HEK293 (cell line): ENCODE results near the gene PAX6.

ENCODE experiments used
- KLF10 ChIP-seq: fragments of 450-650 bp; IDR thresholded peaks from 2 replicates; pipeline ENCODE4 v1.5.1; 2018; ENCODE audit warnings: missing biosample characterization, mild to moderate bottlenecking, missing genetic modification characterization
- PBX3 ChIP-seq: sonication (generic); formaldehyde crosslinking; IDR thresholded peaks from 2 replicates; pipeline ENCODE4 v1.8.1; 2022; ENCODE audit warnings: mild to moderate bottlenecking, moderate library complexity, missing genetic modification reagents
- ZBTB10 ChIP-seq: fragments of 450-650 bp; formaldehyde crosslinking; IDR thresholded peaks from 2 replicates; pipeline ENCODE4 v1.5.1; 2016; ENCODE audit warnings: missing biosample characterization, missing genetic modification characterization
- ZNF707 ChIP-seq: fragments of 450-650 bp; formaldehyde crosslinking; IDR thresholded peaks from 2 replicates; pipeline ENCODE4 v1.5.1; 2016; ENCODE audit warnings: missing biosample characterization, missing genetic modification characterization
- ZNF776 ChIP-seq: fragments of 450-650 bp; formaldehyde crosslinking; IDR thresholded peaks from 2 replicates; pipeline ENCODE4 v1.5.0; 2017; ENCODE audit warnings: missing biosample characterization, missing genetic modification characterization, borderline replicate concordance
- TF ChIP-seq, protein P1 (sequence below): fragments of 450-650 bp; formaldehyde crosslinking; IDR thresholded peaks from 2 replicates; pipeline ENCODE4 v1.5.1; 2016; ENCODE audit warnings: missing biosample characterization, missing genetic modification characterization
- TF ChIP-seq, protein P2 (sequence below): fragments of 450-650 bp; formaldehyde crosslinking; optimal IDR thresholded peaks from 2 replicates; pipeline ENCODE3; 2016; ENCODE audit warnings: missing biosample characterization, mild to moderate bottlenecking, missing genetic modification characterization
- TF ChIP-seq, protein P3 (sequence below): fragments of 450-650 bp; formaldehyde crosslinking; IDR thresholded peaks from 2 replicates; pipeline ENCODE4 v1.5.1; 2016; ENCODE audit warnings: missing biosample characterization, missing genetic modification characterization

DNA sequence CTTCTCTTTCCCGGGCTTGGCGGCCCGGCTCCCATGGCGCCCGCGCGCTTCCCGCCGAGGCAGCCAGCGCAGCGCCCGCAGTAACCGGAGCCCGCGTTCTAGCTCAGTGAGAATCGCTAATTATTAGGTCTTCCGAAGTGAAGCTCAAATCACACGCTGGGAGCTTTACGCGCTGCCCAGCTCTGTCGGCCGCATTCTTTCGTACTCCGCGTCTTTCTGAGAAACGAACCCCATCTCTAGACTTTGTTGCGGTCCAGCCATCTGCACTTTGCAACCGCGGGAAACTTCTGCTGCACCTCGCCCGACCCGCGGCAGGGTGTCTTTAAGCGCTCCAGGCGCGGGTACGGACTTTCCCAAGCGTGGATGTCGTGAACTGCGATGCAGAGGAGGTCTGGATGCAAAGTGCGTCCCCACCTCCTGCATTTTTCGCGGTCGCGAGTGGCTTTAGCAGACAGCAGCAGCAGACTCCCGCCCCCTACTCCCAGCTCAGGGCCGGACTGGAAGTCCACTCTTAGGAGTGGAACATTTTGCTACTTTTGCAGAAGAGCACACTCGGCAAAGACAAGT lies 6.0 kb upstream of the PAX6 start:
- TF ChIP-seq ZBTB10 (tag by site-specific recombination): no peak; the same call in 1 of the 2 replicates
- no peak for TF ChIP-seq PBX3 (CRISPR knock-in tag)
- TF ChIP-seq, protein P1, sequence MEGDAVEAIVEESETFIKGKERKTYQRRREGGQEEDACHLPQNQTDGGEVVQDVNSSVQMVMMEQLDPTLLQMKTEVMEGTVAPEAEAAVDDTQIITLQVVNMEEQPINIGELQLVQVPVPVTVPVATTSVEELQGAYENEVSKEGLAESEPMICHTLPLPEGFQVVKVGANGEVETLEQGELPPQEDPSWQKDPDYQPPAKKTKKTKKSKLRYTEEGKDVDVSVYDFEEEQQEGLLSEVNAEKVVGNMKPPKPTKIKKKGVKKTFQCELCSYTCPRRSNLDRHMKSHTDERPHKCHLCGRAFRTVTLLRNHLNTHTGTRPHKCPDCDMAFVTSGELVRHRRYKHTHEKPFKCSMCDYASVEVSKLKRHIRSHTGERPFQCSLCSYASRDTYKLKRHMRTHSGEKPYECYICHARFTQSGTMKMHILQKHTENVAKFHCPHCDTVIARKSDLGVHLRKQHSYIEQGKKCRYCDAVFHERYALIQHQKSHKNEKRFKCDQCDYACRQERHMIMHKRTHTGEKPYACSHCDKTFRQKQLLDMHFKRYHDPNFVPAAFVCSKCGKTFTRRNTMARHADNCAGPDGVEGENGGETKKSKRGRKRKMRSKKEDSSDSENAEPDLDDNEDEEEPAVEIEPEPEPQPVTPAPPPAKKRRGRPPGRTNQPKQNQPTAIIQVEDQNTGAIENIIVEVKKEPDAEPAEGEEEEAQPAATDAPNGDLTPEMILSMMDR: no peak
- TF ChIP-seq, protein P2, sequence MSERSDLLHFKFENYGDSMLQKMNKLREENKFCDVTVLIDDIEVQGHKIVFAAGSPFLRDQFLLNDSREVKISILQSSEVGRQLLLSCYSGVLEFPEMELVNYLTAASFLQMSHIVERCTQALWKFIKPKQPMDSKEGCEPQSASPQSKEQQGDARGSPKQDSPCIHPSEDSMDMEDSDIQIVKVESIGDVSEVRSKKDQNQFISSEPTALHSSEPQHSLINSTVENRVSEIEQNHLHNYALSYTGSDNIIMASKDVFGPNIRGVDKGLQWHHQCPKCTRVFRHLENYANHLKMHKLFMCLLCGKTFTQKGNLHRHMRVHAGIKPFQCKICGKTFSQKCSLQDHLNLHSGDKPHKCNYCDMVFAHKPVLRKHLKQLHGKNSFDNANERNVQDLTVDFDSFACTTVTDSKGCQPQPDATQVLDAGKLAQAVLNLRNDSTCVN: peak; percentile 63
- TF ChIP-seq KLF10 (tag by site-specific recombination): no peak
- TF ChIP-seq ZNF707 (tag by site-specific recombination): no peak
- TF ChIP-seq ZNF776 (tag by site-specific recombination): no peak
- TF ChIP-seq, protein P3, sequence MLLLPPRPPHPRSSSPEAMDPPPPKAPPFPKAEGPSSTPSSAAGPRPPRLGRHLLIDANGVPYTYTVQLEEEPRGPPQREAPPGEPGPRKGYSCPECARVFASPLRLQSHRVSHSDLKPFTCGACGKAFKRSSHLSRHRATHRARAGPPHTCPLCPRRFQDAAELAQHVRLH: no peak
